ENCODE results near the gene LSAMP.

DNA sequence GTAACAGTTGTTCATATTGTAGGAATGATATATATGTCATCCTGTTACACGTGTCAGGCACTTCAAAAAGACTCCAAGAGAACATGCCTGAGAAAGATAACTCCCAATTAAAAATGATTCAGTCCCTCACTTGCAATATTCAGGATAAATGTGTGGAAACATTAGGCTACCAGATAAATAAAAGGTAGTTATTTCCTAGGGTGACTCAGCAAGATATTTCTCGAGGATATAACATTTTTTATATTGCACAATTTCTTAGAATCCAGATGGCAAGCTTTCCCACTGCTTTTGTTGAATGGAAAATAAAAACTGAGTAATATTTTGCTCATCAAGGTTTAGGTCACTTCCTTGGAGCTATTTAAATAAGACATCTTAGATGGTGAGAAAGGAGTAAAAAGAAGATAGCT is 640.6 kb downstream of the LSAMP start:
- no peak for TF ChIP-seq CTCF (IDR thresholded peaks at IDR 0.05)
- no peak for TF ChIP-seq POLR2AphosphoS5 (IDR thresholded peaks at IDR 0.05; ENCODE audit: low read depth, low read length)
